Measurements from ENCODE around the gene KRTAP10-6.

GRCh38 chr21:44568261-44568660 lies 24.0 kb downstream of the KRTAP10-6 start:
- no peak for TF ChIP-seq CTCF (IDR thresholded peaks at IDR 0.05)
- TF ChIP-seq POLR2A (IDR thresholded peaks at IDR 0.05), result no peak
